ENCODE measurements around the gene PTPRD.
"Not testable (repeated sequence)": the region's sequence is repeated elsewhere in the genome, so short reads cannot be mapped to it uniquely, and the experiment has no call there.

Gene PTPRD

DNA sequence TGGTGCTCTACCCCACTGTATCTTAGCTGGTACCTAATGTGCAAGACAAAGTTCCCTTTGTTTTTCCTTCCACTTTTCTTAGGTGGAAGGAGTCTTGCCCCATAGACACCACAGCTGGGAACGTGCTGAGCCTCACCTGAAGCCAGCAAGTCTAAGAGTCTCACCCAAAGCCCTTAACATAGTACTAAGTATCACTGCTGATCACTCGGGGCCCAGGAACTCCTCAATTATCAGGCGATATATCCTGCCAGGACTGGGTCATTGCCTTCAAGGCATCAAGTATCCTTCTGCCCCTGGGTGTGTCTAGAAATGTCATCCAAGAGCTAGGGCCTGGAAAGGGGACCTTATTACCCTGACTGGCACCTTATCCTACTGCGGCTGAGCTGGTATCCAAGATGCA, 123.9 kb downstream of the PTPRD start:
- in situ Hi-C loops (cut with MboI; ENCODE audit: low sequenced_read_pairs): no loop called here

DNA sequence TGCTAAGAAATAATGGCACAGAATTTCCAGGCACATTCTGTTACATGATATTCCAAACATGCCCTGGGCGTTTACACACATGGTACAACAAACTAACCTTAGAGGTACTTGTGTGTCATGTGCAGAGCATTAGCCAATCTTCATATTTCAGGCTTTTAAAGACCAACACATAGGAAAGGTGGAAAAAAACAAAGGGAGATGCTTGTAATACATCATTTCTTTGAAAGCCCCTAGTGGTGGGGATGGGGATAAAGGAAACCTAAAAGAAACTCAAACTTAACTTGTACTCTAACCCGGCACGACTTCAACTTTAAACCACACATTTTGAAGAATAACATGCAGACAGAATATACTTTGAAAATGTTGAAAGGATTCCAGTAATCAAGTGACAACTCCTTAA, 133.6 kb downstream of the PTPRD start:
- in situ Hi-C loops (cut with MboI; ENCODE audit: low sequenced_read_pairs): no loop called here

DNA sequence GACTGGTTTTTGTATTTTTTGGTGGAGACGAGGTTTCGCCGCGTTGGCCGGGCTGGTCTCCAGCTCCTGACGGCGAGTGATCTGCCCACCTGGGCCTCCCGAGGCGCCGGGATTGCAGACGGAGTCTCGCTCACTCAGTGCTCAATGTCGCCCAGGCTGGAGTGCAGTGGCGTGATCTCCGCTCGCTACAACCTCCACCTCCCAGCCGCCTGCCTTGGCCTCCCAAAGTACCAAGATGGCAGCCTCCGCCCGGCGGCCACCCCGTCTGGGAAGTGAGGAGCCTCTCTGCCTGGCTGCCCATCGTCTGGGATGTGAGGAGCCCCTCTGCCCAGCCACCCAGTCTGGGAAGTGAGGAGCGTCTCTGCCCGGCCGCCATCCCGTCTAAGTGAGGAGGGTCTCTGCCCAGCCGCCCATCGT, 163.6 kb downstream of the PTPRD start:
- in situ Hi-C loops (cut with MboI; ENCODE audit: low sequenced_read_pairs): not testable (repeated sequence)

DNA sequence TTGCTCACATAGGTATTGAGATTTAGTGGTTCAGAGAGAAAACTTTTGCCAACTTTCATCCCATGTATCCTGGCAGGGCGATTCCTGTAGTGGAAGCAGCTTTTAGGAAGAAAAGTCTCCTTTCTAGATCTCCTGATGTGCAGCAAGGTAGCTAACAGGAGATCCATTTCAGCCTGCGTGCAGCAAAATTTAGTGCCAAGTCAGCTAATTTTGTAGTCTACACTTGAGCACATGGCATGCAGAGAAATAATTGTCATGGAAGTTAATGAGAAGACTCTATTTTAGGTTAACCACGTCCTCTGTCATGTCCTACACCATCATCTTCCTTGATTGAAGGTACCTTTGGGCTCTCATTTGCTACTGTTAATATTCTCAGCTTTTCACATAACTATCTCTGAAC, 165.8 kb downstream of the PTPRD start:
- in situ Hi-C loops (cut with MboI; ENCODE audit: low sequenced_read_pairs): no loop called here

DNA sequence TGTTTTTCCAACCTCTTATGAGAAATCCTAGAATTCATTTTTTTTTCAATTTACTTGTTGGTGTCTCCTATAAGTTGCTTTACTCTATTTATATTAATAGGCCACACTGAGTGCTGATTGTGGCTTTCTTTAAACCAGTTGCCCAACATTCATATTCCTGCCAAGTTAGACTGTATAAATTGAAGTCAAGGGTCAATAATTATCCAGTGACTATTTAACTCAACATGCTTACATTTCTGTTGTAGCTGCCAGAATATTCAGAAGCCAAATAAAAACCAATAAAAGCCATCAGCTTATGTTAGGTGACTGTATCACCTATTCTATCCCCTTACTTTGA, 169.0 kb downstream of the PTPRD start:
- in situ Hi-C loops (cut with MboI; ENCODE audit: low sequenced_read_pairs): no loop called here

DNA sequence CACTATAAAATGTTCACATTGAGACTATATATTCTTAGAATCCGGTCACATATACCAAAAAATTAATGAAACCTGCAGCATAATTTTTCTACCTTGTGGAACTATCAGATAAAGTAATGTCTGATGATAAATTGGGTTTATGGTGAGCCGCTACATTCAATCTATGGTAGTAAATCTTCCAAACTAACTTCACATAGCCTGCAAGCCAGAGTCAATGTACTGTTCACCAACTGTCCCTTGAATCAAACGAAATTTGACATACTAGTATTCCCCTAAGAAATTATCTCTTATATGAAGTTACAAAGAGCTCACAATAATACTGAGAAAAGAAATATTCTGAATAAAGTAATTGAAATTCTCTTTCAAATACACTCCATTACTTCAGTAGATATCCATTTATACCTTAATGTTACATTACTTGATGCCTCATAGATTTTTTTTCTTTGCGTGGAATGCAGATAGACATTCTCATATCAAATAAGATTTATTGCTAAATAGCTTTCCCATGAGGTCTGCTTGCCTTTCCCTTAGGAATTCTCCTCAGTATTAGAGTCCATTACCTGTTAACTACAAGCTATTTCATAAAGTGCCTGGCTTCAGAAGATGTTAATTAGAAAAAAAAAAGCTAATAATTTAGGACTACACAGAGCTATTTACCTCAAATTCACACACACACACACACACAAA, 169.5 kb downstream of the PTPRD start:
- in situ Hi-C loops (cut with MboI; ENCODE audit: low sequenced_read_pairs): no loop called here

DNA sequence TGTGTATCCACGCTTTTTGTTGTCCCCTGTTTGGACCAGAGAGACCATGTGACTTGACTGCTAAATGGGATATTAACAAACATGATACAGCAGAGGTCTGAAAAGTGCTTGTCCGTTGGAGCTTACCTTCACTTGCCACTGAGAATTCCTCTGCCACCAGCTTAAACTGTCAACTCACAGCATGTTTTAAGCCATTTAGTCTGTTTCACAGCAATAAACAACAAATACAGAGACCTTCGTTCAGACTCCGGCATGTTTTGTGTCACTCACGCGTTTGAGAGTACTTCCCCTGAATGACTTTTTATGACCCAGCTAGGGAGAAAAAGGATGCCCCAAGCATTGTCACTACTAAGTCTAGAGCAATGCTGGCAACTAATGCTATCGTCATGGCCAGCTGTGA, 173.8 kb downstream of the PTPRD start:
- in situ Hi-C loops (cut with MboI; ENCODE audit: low sequenced_read_pairs): no loop called here

DNA sequence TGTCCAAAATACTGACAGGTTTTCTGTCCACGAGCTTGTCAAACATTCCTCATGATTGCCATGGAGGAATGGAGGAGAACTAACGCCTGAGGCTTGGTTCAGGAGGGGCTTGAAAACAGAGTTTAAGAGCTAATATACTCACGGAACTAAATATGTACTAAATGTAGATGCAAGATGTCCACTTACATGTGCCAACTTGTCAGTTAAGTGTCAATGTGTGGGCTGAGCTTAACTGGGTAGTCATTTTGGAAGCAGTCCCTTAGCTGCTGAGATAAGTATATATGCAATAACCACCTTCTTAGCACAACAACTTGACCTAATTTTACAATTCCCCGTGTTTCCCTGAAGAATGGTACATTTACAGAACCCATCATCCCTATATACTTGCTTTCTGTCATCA, 176.0 kb downstream of the PTPRD start:
- in situ Hi-C loops (cut with MboI; ENCODE audit: low sequenced_read_pairs): no loop called here

DNA sequence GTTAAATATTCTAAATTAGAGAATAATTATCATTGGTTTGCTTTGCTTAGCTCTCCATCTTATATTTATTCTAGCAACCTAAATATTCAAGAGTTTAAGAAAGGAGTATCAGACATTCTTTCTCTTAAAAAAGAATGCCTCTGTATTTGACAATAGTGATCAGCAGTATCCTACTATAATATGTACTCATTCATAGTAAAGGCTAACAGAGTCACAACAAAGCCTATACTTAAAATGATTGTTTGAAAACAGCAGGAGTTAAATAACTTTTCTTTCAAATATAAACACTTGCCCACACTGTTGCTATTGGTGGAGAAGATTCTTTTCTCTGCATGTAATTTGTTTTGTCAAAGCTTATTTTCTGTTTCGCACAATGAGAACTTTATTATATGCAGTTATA, 178.4 kb downstream of the PTPRD start:
- in situ Hi-C loops (cut with MboI; ENCODE audit: low sequenced_read_pairs): no loop called here

DNA sequence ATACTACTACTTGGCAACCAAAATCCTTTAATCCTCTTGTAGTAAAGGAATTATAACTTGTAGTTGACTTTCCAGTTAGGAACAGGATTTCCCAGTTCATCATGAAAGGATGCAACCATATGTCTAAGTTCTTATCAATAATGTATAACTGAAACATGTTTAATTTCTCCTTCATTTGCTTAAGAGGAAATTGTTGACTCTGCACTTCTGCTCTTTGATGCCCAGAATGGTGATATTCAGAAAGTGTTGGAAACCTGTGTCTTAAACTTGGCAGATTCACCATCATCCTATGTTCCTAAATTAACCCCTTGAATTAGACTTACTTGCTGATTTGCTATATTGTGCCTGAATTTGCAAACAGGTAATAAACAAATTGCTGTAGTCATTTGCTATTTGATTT, 201.5 kb downstream of the PTPRD start:
- in situ Hi-C loops (cut with MboI; ENCODE audit: low sequenced_read_pairs): no loop called here

DNA sequence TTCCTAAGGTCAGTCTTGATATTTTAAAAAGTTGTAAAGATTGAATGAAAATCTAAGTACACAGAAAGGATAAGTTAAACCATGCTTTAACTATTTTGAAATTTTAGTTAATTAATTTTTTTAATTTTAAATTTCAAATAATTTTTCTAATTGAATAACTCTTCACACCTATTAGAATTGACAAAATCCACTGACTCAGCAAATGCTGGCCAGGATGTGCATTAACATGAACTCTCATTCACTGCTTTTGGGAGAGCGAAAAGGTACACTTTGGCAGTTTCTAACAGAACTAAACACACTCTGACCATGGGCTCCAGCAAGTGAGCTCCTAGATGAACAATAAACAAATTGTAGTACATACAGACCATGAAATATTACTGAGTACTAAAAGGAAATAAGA, 209.5 kb downstream of the PTPRD start:
- in situ Hi-C loops (cut with MboI; ENCODE audit: low sequenced_read_pairs): no loop called here

DNA sequence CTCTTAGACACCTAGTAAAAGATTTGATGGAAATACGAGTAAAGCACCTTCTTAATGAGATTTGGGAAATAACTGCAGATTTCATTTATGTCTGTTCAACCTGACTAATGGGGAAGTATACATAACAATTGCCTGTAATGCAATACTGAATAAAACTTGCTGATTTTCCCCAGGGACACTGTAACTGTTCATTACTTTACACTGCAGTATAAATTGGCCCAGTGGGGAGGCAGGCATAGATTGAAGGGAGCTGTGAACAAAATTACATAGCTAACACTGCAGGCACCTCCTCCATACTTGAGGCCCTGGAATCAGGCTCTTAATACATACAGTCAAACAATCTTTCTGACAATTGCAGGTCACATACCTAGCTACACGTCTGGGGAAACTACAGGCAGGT, 216.2 kb downstream of the PTPRD start:
- in situ Hi-C loops (cut with MboI; ENCODE audit: low sequenced_read_pairs): no loop called here

DNA sequence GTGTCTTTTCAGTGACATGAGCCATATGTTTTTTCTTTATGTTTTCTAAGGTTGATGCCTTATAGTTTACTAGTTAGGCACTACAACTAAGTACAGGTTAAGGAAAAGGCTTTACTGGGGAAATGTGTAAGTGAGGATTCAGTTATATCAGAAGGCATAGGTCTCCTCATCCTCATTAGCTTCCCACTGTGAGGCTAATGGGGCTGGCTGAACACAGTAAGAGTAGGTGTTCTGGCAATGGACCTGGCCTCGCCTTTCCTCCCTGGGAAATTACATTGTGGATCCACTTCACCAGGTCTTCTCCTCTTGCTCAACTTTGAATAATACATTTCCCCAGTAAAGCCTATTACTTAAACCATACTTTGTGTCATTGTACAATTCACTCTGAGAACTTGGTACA, 225.5 kb downstream of the PTPRD start:
- in situ Hi-C loops (cut with MboI; ENCODE audit: low sequenced_read_pairs): no loop called here

DNA sequence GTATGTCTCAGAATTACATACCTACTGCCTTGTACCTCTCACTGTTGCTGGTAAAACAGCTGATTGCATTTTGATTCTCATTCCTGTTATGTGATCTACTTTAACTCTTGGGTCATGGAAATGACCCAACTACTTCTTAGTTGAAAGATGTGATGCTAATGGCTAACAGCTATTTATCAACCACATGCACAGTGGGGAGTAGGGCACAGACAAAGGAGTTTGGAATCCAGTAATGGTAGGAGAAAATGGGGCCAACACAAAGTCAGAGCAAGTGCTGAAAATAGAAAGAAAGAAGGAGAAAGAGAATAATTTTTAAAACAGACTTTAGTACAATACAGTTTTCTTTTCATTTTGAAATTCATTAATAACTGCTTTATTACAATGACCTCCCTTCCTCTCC, 241.0 kb downstream of the PTPRD start:
- in situ Hi-C loops (cut with MboI; ENCODE audit: low sequenced_read_pairs): no loop called here

DNA sequence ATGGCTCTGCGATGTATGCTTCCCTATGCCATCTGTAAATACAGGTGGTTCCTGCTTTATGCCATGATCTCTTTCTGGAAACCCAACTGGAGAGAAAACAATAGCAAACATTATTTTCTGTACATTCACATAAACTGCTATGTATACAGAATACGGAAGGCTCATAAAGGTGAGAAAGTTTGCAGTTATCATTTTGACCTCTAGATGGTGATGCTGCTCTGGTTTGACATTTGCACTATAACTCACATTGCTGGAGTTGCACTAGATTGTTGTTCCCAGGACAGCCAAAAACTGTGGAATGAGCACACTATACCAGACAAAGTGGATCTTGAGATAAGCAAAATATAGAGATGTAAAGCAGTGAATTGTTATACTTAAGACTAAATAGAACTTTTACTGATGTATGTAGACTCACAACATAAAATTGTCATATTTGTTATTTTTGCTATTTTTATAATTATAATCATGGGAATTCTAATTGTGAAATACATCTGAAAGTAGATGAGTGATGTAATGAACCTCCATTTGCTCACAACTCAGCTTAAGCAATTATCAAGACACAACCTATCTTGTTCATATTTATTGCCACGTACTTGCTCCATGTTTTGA, 246.5 kb downstream of the PTPRD start:
- in situ Hi-C loops (cut with MboI; ENCODE audit: low sequenced_read_pairs): no loop called here

DNA sequence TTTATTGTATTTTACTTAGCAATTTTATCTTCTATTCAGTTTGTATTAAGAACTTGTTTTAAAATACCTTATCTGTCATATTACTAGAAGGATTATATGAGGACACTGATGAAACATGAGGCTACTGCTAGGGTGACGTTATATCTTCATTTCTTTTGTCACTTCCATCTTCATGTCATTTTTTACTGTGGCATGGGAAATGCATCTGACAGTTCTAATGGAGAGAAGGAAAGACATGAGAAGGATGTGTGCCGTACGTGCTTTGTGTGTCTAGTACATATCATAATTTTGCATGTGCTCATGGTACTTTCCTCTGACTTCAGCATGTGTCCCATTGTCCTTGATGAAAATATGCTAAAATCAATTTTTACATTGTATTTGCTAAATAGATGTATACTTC, 258.2 kb downstream of the PTPRD start:
- in situ Hi-C loops (cut with MboI; ENCODE audit: low sequenced_read_pairs): no loop called here

DNA sequence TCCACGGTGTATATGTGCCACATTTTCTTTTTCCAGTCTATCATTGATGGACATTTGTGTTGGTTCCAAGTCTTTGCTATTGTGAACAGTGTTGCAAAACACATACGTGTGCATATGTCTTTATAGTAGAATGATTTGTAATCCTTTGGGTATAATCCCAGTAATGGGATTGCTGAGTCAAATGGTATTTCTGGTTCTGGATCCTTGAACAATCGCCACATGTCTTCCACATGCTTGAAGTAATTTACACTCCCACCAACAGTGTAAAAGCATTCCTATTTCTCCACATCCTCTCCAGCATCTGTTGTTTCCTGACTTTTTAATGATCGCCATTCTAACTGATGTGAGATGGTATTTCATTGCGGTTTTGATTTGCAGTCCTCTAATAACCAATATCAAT, 267.2 kb downstream of the PTPRD start:
- in situ Hi-C loops (cut with MboI; ENCODE audit: low sequenced_read_pairs): not testable (repeated sequence)

DNA sequence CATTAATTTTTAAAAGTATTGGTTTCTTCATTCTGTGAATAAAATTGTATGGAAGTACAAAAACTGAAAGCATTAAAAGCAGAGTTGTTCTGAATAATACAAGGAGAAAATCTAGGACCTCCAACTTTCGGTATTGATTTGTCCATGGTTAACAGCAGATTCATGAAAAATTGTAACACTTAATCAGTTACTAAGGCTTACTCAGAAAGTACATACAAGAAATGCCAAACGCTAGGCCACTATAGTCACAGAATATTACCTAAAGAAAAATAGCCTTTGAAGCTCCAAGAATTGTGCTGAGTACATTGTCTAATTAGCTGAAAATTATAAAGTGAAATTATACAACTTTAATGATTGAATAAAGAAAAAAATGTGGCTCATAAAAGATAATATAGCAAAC, 271.7 kb downstream of the PTPRD start:
- in situ Hi-C loops (cut with MboI; ENCODE audit: low sequenced_read_pairs): no loop called here

DNA sequence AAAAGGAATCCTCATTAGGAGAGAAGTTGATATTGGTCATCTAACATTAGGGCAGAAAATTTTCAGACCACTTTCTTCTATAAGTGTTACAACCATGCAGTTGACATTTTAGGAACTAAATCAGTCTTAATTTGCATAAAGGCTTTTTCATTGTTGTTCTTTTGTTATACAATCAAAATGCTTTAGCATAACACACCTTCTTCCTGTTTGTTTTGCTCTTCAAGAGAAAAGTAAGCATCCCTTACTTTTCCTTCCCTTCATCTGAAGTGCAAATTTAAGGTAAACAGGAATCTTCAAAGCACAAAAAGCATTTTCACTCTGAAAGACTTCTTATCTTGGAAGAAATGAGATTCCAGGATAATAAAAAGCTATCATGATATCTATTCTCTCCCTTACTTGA, 273.6 kb downstream of the PTPRD start:
- in situ Hi-C loops (cut with MboI; ENCODE audit: low sequenced_read_pairs): no loop called here

DNA sequence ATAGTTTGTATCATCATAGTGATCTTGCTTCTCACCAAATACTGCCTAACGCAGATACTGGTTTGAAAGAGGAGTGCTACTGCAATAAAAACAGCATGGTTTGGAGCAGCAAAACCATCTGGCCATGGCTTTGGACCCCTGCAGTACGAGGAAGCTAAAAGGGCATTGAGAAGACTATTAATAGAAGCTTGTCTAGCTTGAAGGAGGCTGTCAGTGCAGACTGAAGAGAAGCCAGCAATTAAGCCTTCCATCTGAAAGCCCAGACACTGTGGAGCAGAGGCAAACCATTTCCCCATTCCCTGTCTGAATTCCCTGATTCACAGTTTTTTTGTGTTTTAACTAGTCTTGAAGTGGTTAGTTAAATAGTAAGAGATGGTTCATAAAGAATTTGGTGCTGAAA, 281.6 kb downstream of the PTPRD start:
- in situ Hi-C loops (cut with MboI; ENCODE audit: low sequenced_read_pairs): no loop called here

DNA sequence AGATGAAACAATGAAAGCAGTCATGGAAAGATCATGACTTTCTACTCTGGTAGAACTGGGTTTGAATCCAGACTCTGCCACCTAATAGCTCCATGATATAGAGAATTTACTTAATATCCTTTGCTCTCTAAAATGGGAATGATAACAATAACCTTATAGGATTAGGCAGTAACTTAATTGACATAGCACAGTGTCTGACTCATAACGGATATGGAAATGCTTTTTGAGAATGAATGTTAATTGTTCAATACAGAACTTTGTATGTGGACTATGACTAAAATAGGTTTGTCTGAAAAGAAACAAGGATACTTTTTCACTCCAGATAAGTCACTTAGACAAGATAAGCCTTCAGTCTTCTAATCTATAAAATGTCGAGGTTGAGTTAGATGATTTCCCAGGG, 330.7 kb downstream of the PTPRD start:
- in situ Hi-C loops (cut with MboI; ENCODE audit: low sequenced_read_pairs): no loop called here

DNA sequence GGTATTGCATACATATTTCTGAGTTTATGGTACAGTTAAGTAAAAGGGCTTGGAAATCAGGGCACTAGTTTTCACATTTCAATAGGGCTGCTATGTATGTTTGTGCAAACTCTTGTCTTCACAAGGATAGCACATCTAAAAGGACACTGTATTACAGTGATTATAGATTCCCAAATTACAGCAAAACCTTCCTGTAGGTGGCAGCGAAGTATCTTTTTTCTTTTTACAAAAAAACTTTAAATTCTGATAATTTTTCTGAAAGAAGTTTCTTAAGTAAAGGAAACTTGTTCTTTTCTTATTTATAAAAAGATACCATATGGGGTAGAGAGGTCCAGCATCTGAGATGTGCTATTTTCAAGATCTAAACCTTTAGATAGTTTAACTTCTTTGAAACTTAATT, 337.8 kb downstream of the PTPRD start:
- in situ Hi-C loops (cut with MboI; ENCODE audit: low sequenced_read_pairs): no loop called here

DNA sequence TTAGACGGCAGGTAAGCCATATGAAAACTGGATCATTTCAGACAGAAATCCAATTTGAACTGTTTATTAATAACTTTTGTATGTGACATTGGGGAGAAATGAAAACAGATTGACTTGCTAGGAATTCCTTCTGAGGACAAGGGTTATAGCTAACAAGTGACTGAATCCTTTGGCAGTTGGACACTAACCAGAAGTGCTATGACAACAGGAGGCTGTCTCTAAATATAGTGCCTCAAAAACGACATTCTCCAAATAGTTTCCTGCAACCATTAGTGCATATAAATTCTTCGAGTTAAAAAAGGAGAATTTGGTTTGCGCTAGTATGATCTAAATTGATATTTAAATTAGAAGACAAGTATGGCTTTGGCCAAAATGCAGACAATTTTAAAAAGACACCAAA, 338.6 kb downstream of the PTPRD start:
- in situ Hi-C loops (cut with MboI; ENCODE audit: low sequenced_read_pairs): no loop called here

Measured in HL-60/S4 treated with phorbol 12-myristate 13-acetate at 8.2 ng/mL for 4 days and 3 days (cell line).